Islet precursor cell (in vitro differentiated cells): ENCODE data around the gene PSMD3.
"Not testable (repeated sequence)": the region's sequence is repeated elsewhere in the genome, so short reads cannot be mapped to it uniquely, and the experiment has no call there.

Source experiments
- DNase-seq: peaks from one replicate; pipeline ENCODE4 v3.0.0-alpha.2; 2018

PSMD3 gene

GRCh38 chr17:40000161-40000560 lies 19.6 kb downstream of the PSMD3 start:
- DNase-seq: no peak

GRCh38 chr17:40001335-40001734 lies 20.7 kb downstream of the PSMD3 start:
- DNase-seq: not testable (repeated sequence)

GRCh38 chr17:40004072-40004471 lies 23.5 kb downstream of the PSMD3 start:
- no peak for DNase-seq

GRCh38 chr17:40004712-40005111 lies 24.1 kb downstream of the PSMD3 start:
- no peak for DNase-seq

- DNase-seq: no peak
Observed at GRCh38 chr17:40005520-40005919, 24.9 kb downstream of the PSMD3 start.

- not testable (repeated sequence) for DNase-seq
Observed at GRCh38 chr17:40010946-40011500, 30.4 kb downstream of the PSMD3 start.

GRCh38 chr17:40012017-40012647 lies 31.5 kb downstream of the PSMD3 start:
- not testable (repeated sequence) for DNase-seq

- no peak for DNase-seq
Observed at GRCh38 chr17:40014375-40014980, 33.9 kb downstream of the PSMD3 start.

GRCh38 chr17:40015005-40015997 lies 34.7 kb downstream of the PSMD3 start, which contains the start of gene CSF3:
Gene CSF3, plus strand, starts transcription at chr17:40015440. Its CDS starts 35 bp downstream, at chr17:40015475.
- DNase-seq: no peak

- DNase-seq: no peak
Observed at GRCh38 chr17:40015998-40016985, 35.7 kb downstream of the PSMD3 start.

- DNase-seq: no peak
Observed at GRCh38 chr17:40017422-40018080, 36.9 kb downstream of the PSMD3 start.

- DNase-seq: no peak
Observed at GRCh38 chr17:40018211-40019121, 37.9 kb downstream of the PSMD3 start.

GRCh38 chr17:40019140-40019991 lies 38.8 kb downstream of the PSMD3 start:
- no peak for DNase-seq

- DNase-seq: no peak
Observed at GRCh38 chr17:40020146-40020545, 39.5 kb downstream of the PSMD3 start.

GRCh38 chr17:40021451-40021971 lies 40.9 kb downstream of the PSMD3 start:
- DNase-seq: no peak

- no peak for DNase-seq
Observed at GRCh38 chr17:40022497-40022896, 41.9 kb downstream of the PSMD3 start.

GRCh38 chr17:40022961-40023541 lies 42.4 kb downstream of the PSMD3 start:
- DNase-seq: no peak

- no peak for DNase-seq
Observed at GRCh38 chr17:40023590-40024292, 43.1 kb downstream of the PSMD3 start.
